Measurements from ENCODE around the gene PRR35.
A peak's percentile ranks its signal among the peaks of the same experiment; 100 is the strongest.

- TF ChIP-seq CTCF (IDR thresholded peaks at IDR 0.05) = peak; percentile 76
- no peak for TF ChIP-seq ZFX (IDR thresholded peaks at IDR 0.05; ENCODE audit: borderline replicate concordance)
Measured at GRCh38 chr16:578870-579405, 18.7 kb downstream of the PRR35 start.

Data from 22Rv1 (cell line).